ENCODE data around the gene CMKLR1.

CMKLR1 gene

GRCh38 chr12:108239378-108239777, 99.7 kb downstream of the CMKLR1 start:
- Mint-ChIP-seq H3K27me3 (peaks cover 19% of the 10 kb centered on the region), H3K27ac (no peak overlapping the region), H3K4me3 (no peak overlapping the region), H3K4me1 (ENCODE audit: low read depth) (no peaks in the 10 kb centered on the region), H3K9me3 (ENCODE audit: low read depth) (no peaks in the 10 kb centered on the region), H3K36me3 (no peaks in the 10 kb centered on the region)

GRCh38 chr12:108238474-108238873, 100.6 kb downstream of the CMKLR1 start:
- no peak overlapping the region for H3K27ac Mint-ChIP-seq
- H3K27me3 Mint-ChIP-seq: peaks cover 19% of the 10 kb centered on the region
- H3K4me1 Mint-ChIP-seq (ENCODE audit: low read depth): no peaks in the 10 kb centered on the region
- H3K9me3 Mint-ChIP-seq (ENCODE audit: low read depth): no peaks in the 10 kb centered on the region
- H3K36me3 Mint-ChIP-seq: no peaks in the 10 kb centered on the region
- H3K4me3 Mint-ChIP-seq: no peak overlapping the region
